GM23338 (cell line): ENCODE data around the gene DNAJC16. TPM values are rescaled to one million over a fixed set of nuclear protein-coding genes. Genes with fewer than 3 reads are reported as not detected.

Experiments
- ATAC-seq: fragments of 200-7000 bp; cut with Tn5 transposase; 3 replicates; pipeline ENCODE4 v1.9.1; 2020
- DNase-seq: peaks from one replicate; pipeline ENCODE4 v3.0.0-alpha.2; 2015; ENCODE audit warnings: low spot score
- H2AFZ ChIP-seq: fragments of 200-600 bp; sonication (generic); 2 replicates; pipeline ENCODE4 v1.8.0; 2016; ENCODE audit warnings: antibody characterized with exemption, mild to moderate bottlenecking, moderate library complexity
- H3F3A ChIP-seq: fragments of 200-600 bp; sonication (generic); replicated peaks from 2 replicates; pipeline ENCODE4 v1.8.0; 2017; ENCODE audit warnings: antibody characterized with exemption, mixed run types, low read depth
- H3K27ac ChIP-seq: fragments of 200-600 bp; sonication (generic); 2 replicates; pipeline ENCODE4 v1.6.1; 2016; ENCODE audit warnings: low read depth
- H3K27me3 ChIP-seq: fragments of 200-600 bp; sonication (generic); 2 replicates; pipeline ENCODE4 v1.8.0; 2016; ENCODE audit warnings: mild to moderate bottlenecking, mixed run types, moderate library complexity; ENCODE audit not compliant: insufficient read depth
- H3K36me3 ChIP-seq: fragments of 200-600 bp; sonication (generic); 2 replicates; pipeline ENCODE4 v1.8.0; 2016; ENCODE audit warnings: mild to moderate bottlenecking; ENCODE audit not compliant: insufficient read depth
- H3K4me1 ChIP-seq: fragments of 200-600 bp; sonication (generic); 2 replicates; pipeline ENCODE4 v1.8.0; 2016; ENCODE audit warnings: mild to moderate bottlenecking, moderate library complexity; ENCODE audit not compliant: insufficient read depth
- H3K4me2 ChIP-seq: fragments of 200-600 bp; sonication (generic); 2 replicates; pipeline ENCODE4 v1.7.1; 2017; ENCODE audit warnings: mixed run types
- H3K4me3 ChIP-seq: fragments of 200-600 bp; sonication (generic); 2 replicates; pipeline ENCODE4 v1.6.1; 2016; ENCODE audit warnings: mixed run types
- H3K79me2 ChIP-seq: fragments of 200-600 bp; sonication (generic); replicated peaks from 2 replicates; pipeline ENCODE4 v1.8.0; 2017; ENCODE audit warnings: mild to moderate bottlenecking; ENCODE audit not compliant: insufficient read depth
- H3K9me2 ChIP-seq: fragments of 200-600 bp; sonication (generic); 2 replicates; pipeline ENCODE4 v1.8.0; 2017; ENCODE audit not compliant: insufficient read depth
- H4K20me1 ChIP-seq: fragments of 200-600 bp; sonication (generic); replicated peaks from 2 replicates; pipeline ENCODE4 v1.8.0; 2017; ENCODE audit warnings: mild to moderate bottlenecking; ENCODE audit not compliant: insufficient read depth
- H3K27ac Mint-ChIP-seq: 2 replicates; pipeline ENCODE4 v1.8.0; 2020; ENCODE audit warnings: inconsistent platforms, mild to moderate bottlenecking, moderate library complexity, mixed read lengths
- H3K27me3 Mint-ChIP-seq: 3 replicates; pipeline ENCODE4 v1.8.0; 2022; ENCODE audit warnings: low read depth, mild to moderate bottlenecking, moderate library complexity, mixed read lengths, inconsistent platforms; ENCODE audit not compliant: insufficient read depth, poor library complexity
- H3K36me3 Mint-ChIP-seq: 3 replicates; pipeline ENCODE4 v1.8.0; 2021; ENCODE audit warnings: low read depth, mild to moderate bottlenecking, inconsistent platforms, moderate library complexity, mixed read lengths
- H3K4me1 Mint-ChIP-seq: 3 replicates; pipeline ENCODE4 v1.8.0; 2020; ENCODE audit warnings: mild to moderate bottlenecking, inconsistent platforms, mixed read lengths
- H3K4me3 Mint-ChIP-seq: 3 replicates; pipeline ENCODE4 v1.8.0; 2021; ENCODE audit warnings: moderate library complexity, mild to moderate bottlenecking, inconsistent platforms, mixed read lengths
- H3K9me3 Mint-ChIP-seq: 3 replicates; pipeline ENCODE4 v1.8.0; 2020; ENCODE audit warnings: moderate library complexity, mild to moderate bottlenecking, inconsistent platforms, mixed read lengths
- CREB1 ChIP-seq: fragments of 250-450 bp; sonication (Bioruptor Pico); IDR thresholded peaks from 2 replicates; pipeline ENCODE4 v1.5.0; 2020; ENCODE audit warnings: low read depth, mild to moderate bottlenecking, moderate library complexity
- STAT1 ChIP-seq: IDR thresholded peaks from one replicate; pipeline ENCODE4 v1.6.1; 2016; ENCODE audit warnings: antibody characterized with exemption; ENCODE audit not compliant: unreplicated experiment
- ZNF331 ChIP-seq: fragments of 250-450 bp; sonication (Bioruptor Pico); IDR thresholded peaks from 2 replicates; pipeline ENCODE4 v1.5.0; 2020; ENCODE audit warnings: low read depth, mild to moderate bottlenecking, moderate library complexity
- ZNF462 ChIP-seq: fragments of 250-450 bp; sonication (Bioruptor Pico); IDR thresholded peaks from 2 replicates; pipeline ENCODE4 v1.5.0; 2020; ENCODE audit warnings: mild to moderate bottlenecking, moderate library complexity
- polyA plus RNA-seq: library from polyadenylated mRNA; unstranded; fragments of >200 nt; fragmentation: Nextera tagmentation; extraction: Ambion mirVana; gene quantifications from 2 replicates; pipeline ENCODE4 v1.2.1, GENCODE V29; 2016
- total RNA-seq: library from RNA; depleted of rRNA; stranded (reverse); fragments of >200 nt; shearing (Covaris generic); gene quantifications from 2 replicates; pipeline ENCODE4 v1.2.3, GENCODE V29; 2014

The DNAJC16 gene
- total and polyA plus RNA-seq, 2 experiments from 2014 or later = 6.3 to 18.0 TPM

- no peak for ATAC-seq
- peaks cover 8% of the 10 kb centered on the region; the same call in 2 of the 3 replicates for H3K36me3 Mint-ChIP-seq
- no peak overlapping the region for H2AFZ ChIP-seq
These were observed 4.4 kb downstream of the DNAJC16 start for GRCh38 chr1:15531003-15531402.

More at GRCh38 chr1:15531003-15531402, 4.4 kb downstream of the DNAJC16 start:
- Histone ChIP-seq H3K27ac (no peak overlapping the region), H3K27me3 (no peaks in the 10 kb centered on the region), H3K36me3 (peaks cover 5% of the 10 kb centered on the region), H4K20me1 (0 out of 2 replicates have a peak, but pooled peaks cover 6% of the 10 kb centered on the region), H3K4me1 (peaks cover 2% of the 10 kb centered on the region; the same call in 1 of the 2 replicates), H3K4me2 (no peak overlapping the region), H3K9me2 (no peaks in the 10 kb centered on the region), H3K79me2 (peaks cover 34% of the 10 kb centered on the region), H3F3A (no peaks in the 10 kb centered on the region), H3K4me3 (no peak overlapping the region)
- TF ChIP-seq STAT1 = no peak
- no peak for TF ChIP-seq CREB1 (CRISPR knock-in tag)
- no peak for TF ChIP-seq ZNF331 (CRISPR knock-in tag)
- no peak for TF ChIP-seq ZNF462 (CRISPR knock-in tag)
- Mint-ChIP-seq H3K4me3 (no peak overlapping the region), H3K27ac (no peak overlapping the region), H3K4me1 (peaks cover 11% of the 10 kb centered on the region), H3K9me3 (no peaks in the 10 kb centered on the region), H3K27me3 (peaks cover 7% of the 10 kb centered on the region)
- DNase-seq = no peak
